Ishikawa (cell line): ENCODE results near the gene CCDC93.

Experiments
- CREB1 ChIP-seq: IDR thresholded peaks from 2 replicates; pipeline ENCODE4 v1.6.1; 2012; ENCODE audit warnings: low read depth
- EGR1 ChIP-seq: IDR thresholded peaks from 2 replicates; pipeline ENCODE4 v1.6.1; 2012
- EP300 ChIP-seq: IDR thresholded peaks from 2 replicates; pipeline ENCODE4 v1.6.1; 2012; ENCODE audit warnings: borderline replicate concordance
- NFIC ChIP-seq: IDR thresholded peaks from 2 replicates; pipeline ENCODE4 v1.6.1; 2012
- RAD21 ChIP-seq: IDR thresholded peaks from 2 replicates; pipeline ENCODE4 v1.6.1; 2012; ENCODE audit warnings: low read depth
- REST ChIP-seq: IDR thresholded peaks from 2 replicates; pipeline ENCODE4 v1.6.1; 2012; ENCODE audit warnings: low read depth, mild to moderate bottlenecking
- TAF1 ChIP-seq: IDR thresholded peaks from 2 replicates; pipeline ENCODE4 v1.6.1; 2012; ENCODE audit warnings: low read depth, mild to moderate bottlenecking
- TCF12 ChIP-seq: IDR thresholded peaks from 2 replicates; pipeline ENCODE4 v1.6.1; 2012; ENCODE audit warnings: low read depth
- TEAD4 ChIP-seq: IDR thresholded peaks from 2 replicates; pipeline ENCODE4 v1.6.1; 2012
- YY1 ChIP-seq: IDR thresholded peaks from 2 replicates; pipeline ENCODE4 v1.6.1; 2012; ENCODE audit warnings: low read depth
- ZBTB7A ChIP-seq: IDR thresholded peaks from 2 replicates; pipeline ENCODE4 v1.6.1; 2012; ENCODE audit warnings: low read depth
- TF ChIP-seq, protein P1 (sequence below): IDR thresholded peaks from 2 replicates; pipeline ENCODE4 v1.6.1; 2012
- TF ChIP-seq, protein P2 (sequence below): IDR thresholded peaks from 2 replicates; pipeline ENCODE4 v1.6.1; 2012

DNA sequence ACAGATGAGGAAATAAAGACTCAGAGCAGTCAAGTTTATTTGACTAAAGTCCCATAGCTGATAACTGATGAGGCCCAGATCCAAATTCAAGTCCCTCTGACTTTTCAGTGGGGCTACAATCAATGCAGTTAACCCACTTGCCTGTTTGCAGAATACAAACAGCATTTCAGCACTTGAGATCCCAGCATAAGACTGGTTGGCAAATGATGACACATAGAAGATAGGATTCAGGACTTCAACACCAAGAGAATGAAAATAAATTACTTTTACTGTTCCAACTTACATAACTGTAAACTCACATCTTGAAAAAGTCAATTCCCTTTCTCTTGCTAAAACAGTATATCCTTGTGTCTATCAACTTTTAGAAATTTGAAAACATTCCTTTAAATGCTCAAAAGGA lies 61.2 kb downstream of the CCDC93 start:
- TF ChIP-seq REST (no peak), ZBTB7A (no peak), TAF1 (no peak), RAD21 (no peak), CREB1 (no peak), TEAD4 (no peak), EGR1 (no peak), NFIC (no peak), YY1 (no peak), EP300 (no peak), TCF12 (no peak)
- TF ChIP-seq, protein P1, sequence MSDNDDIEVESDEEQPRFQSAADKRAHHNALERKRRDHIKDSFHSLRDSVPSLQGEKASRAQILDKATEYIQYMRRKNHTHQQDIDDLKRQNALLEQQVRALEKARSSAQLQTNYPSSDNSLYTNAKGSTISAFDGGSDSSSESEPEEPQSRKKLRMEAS: no peak
- TF ChIP-seq, protein P2, sequence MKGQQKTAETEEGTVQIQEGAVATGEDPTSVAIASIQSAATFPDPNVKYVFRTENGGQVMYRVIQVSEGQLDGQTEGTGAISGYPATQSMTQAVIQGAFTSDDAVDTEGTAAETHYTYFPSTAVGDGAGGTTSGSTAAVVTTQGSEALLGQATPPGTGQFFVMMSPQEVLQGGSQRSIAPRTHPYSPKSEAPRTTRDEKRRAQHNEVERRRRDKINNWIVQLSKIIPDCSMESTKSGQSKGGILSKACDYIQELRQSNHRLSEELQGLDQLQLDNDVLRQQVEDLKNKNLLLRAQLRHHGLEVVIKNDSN: no peak
